PC-9 (cell line): Measurements from ENCODE around the gene ADPRM.

ENCODE experiments used
- EZH2 ChIP-seq: fragments of 200-600 bp; sonication (generic); IDR thresholded peaks from 2 replicates; pipeline ENCODE4 v1.8.0; 2017; ENCODE audit warnings: antibody characterized with exemption, low read depth
- TF ChIP-seq, protein P1 (sequence below): fragments of 200-600 bp; sonication (generic); conservative IDR thresholded peaks from 2 replicates; pipeline ENCODE4 v1.6.1; 2017; ENCODE audit warnings: mixed run types, antibody characterized with exemption, mild to moderate bottlenecking, moderate library complexity

DNA sequence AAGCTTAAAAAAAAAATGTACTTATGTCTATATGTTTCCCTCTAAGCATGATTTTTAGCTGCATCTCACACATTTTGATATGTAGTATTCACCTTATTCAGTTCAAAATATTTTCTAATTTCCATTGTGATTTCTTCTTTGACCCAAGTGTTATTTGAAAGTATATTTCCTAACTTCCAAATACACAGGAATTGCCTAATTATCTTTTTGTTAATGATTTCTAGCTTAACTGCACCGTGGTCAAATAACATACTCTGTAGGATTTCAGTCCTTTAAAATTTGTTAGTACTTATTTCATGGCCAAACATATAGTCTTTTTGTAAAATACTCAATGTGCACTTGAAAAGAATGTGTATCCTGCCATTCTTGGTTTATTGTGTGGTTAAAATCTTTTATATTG, 21.2 kb downstream of the ADPRM start:
- TF ChIP-seq EZH2 = no peak
- TF ChIP-seq, protein P1, sequence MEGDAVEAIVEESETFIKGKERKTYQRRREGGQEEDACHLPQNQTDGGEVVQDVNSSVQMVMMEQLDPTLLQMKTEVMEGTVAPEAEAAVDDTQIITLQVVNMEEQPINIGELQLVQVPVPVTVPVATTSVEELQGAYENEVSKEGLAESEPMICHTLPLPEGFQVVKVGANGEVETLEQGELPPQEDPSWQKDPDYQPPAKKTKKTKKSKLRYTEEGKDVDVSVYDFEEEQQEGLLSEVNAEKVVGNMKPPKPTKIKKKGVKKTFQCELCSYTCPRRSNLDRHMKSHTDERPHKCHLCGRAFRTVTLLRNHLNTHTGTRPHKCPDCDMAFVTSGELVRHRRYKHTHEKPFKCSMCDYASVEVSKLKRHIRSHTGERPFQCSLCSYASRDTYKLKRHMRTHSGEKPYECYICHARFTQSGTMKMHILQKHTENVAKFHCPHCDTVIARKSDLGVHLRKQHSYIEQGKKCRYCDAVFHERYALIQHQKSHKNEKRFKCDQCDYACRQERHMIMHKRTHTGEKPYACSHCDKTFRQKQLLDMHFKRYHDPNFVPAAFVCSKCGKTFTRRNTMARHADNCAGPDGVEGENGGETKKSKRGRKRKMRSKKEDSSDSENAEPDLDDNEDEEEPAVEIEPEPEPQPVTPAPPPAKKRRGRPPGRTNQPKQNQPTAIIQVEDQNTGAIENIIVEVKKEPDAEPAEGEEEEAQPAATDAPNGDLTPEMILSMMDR = no peak
